GM12874 (cell line): ENCODE measurements around the gene SACS.

Source experiments
- TF ChIP-seq, protein P1 (sequence below): IDR thresholded peaks from 2 replicates; pipeline ENCODE4 v1.5.1; 2011; ENCODE audit warnings: low read depth, mild to moderate bottlenecking, control low read depth, low read length, moderate library complexity; ENCODE audit not compliant: insufficient read depth

Gene SACS

GRCh38 chr13:23421596-23421995 is 11.9 kb downstream of the SACS start:
- TF ChIP-seq, protein P1, sequence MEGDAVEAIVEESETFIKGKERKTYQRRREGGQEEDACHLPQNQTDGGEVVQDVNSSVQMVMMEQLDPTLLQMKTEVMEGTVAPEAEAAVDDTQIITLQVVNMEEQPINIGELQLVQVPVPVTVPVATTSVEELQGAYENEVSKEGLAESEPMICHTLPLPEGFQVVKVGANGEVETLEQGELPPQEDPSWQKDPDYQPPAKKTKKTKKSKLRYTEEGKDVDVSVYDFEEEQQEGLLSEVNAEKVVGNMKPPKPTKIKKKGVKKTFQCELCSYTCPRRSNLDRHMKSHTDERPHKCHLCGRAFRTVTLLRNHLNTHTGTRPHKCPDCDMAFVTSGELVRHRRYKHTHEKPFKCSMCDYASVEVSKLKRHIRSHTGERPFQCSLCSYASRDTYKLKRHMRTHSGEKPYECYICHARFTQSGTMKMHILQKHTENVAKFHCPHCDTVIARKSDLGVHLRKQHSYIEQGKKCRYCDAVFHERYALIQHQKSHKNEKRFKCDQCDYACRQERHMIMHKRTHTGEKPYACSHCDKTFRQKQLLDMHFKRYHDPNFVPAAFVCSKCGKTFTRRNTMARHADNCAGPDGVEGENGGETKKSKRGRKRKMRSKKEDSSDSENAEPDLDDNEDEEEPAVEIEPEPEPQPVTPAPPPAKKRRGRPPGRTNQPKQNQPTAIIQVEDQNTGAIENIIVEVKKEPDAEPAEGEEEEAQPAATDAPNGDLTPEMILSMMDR: no peak

DNA sequence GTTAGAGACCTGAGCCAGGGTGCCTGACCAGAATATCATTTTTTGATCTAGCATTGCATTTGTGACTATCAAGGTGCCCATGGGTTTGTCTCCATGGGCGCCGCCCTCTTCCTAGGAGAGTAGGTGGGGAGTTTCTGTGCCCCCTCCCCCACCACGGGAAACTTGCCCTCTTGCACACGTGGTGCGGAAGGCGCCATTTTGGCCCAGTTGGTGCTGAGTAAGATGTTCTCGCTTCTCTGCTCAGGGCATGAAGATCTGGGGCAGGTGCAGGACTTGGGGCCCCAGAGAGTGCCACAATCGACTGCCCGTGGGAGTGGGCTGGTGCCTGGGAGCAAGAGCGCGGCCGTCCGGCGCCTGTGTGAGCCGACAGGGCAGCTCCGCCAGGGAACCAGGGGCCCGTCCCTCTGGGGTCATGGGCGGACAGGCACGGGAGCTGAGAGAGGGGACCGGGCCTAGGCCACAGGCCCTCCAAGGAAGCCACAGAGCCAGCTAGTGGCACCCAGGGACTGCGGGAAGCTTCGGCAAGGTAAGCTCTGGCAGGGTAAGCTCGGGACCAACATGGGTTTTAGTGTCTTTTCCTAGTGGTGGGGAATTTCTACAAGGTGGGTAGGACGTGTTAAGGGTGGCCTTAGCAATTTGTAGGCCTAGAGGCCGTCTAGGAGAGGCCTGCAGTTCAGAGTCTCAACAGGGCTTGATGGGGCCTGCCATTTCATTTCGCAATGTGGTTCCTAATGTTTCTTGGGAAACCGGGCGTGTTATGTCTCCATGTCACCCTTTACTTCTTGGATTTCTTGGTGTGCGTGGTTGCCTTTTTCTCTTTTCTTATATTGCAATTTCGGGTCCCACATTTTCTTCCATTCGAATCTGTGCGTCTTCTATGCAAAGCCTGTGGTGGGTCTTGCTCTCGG is 14.5 kb downstream of the SACS start:
- TF ChIP-seq, protein P1: no peak

- TF ChIP-seq, protein P1: no peak
Observed at GRCh38 chr13:23414682-23415081, 18.8 kb downstream of the SACS start.

DNA sequence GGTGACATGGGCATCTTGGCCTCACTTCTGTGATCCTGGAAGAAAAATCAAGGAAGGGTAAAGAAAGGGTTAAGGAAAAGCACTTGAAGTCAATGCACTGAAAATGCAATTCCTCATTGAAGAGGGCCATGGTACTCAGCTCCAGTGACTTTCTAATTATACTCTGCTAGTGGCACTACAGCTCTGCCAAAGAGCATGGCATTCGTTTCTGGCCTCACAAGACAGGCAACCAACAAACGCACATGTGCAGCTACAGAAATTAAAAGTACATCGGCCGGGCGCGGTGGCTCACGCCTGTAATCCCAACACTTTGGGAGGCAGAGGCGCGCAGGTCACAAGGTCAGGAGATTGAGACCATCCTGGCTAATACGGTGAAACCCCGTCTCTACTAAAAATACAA is 21.8 kb downstream of the SACS start:
- TF ChIP-seq, protein P1: no peak

DNA sequence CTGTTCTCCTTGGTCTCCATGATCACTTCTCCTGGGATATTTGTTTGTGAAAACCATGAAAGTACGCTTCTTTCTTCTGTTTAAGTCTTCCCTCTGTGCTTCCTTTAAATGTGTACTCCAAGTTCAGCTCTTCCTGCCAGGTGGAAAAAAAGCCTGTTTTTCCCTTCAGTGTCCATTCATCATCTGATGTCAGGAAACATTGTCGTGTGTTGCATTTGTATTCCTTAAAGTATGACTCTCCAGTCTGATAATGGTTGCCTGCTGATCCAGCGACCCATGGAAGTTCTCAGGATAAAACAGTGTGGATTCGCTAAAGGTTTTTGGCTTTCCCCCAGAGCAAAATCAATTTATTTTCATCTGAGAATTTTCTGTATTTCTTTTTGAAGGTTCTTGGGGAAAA is 22.3 kb downstream of the SACS start:
- TF ChIP-seq, protein P1: no peak

GRCh38 chr13:23408026-23408425 is 25.5 kb downstream of the SACS start:
- TF ChIP-seq, protein P1: no peak

- TF ChIP-seq, protein P1: no peak
Observed at GRCh38 chr13:23399347-23399746, 34.2 kb downstream of the SACS start.
